NCI-H1417 (cell line): Measurements from ENCODE around the gene SELP.

ENCODE experiments used
- DNase-seq, 3 experiments: peaks; one replicate each; lab custom pipeline; 2025; lab: John Stamatoyannopoulos, UW

The SELP gene

DNA sequence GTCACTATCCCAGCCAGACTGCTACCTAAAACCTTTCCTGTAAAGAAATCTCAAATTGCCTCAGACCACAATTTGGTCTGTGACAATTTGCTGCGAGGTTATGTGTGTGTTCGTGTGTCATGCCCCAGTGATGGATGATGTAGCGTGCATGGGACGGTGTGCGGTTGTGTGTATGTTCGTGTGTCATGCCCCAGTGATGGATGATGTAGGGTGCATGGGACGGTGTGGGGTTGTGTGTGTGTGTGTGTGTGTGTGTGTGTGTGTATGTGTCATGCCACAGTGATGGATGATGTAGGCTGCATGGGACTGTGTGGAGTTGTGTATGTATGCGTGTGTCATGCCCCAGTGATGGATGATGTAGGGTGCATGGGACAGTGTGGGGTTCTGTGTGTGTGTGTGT lies 9.4 kb downstream of the SELP start:
- DNase-seq = no peak

DNA sequence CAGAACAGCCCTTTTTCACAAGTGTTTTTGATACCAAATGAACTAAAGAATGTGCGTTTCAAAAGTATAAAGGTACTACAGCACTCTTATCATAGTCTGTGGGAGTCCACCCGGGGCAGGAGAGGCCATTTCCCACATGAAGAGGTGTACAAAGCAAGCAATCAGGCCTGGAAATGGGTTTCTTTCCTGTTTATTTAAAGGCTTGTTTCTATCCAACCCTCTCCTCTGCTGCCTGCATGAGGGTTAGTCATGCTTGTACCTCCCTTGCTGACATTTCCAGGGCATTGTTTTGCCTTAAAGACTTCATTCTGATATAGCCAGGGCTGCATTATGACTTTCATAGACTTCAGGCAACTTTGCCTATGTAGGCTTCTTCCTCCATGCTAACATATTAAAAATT lies 11.6 kb downstream of the SELP start:
- no peak for DNase-seq

DNA sequence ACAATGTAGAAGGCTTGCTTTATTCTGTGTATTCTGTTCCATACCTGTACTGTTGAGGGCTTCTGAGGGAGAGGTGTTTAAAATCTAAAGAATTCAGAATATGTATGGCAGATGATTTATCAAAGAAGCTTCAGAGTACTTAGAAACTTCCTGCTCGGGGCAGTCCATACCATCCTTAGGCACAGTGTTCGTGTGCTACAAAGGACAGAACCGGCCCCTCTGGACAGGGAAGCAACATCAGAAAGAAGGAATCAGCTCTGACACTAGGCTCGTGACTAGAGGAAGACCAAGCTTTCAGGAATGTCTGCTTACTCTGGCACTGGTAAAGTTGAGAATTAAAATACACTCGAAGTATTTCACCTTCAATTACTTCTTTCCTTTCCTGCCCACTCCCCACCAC lies 14.1 kb downstream of the SELP start:
- no peak for DNase-seq

DNA sequence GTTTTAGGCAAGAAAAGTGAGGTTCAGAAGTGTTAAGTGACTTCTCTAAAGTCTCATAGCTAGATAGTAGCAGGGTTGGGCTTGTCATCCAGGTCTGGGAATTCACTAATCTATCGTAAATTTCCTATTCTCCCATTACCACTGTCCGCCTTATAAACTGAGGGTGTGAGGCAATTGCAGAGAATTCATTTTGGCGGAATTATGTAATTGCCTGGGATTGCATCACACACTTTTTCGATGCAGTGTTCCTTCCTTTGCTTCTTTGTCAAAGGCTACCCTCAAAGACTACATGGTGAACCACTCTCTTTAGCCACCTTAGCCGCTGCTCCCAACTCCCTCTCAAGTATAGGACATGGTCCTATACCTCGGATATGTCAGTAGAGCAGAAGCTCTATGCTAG lies 19.1 kb downstream of the SELP start:
- DNase-seq = no peak

DNA sequence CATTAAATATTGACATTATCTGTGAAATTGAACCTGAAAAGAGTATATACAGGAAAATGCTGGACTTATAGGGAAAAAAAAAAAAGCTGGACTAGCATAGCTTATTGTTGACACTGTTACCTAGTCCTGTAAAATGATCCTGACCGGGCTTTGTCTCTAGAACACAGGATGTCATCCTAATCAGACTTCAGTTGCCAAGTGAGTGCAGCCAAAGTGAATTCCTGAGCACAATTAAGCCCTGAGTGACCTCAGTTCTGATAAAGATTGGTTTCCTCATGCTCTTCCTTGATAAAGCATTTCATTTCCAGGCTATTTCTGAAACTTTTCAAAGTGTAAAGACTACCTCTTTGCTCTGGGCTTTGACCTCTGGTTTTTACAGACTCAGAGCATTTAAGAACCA lies 19.8 kb downstream of the SELP start:
- DNase-seq = no peak

DNA sequence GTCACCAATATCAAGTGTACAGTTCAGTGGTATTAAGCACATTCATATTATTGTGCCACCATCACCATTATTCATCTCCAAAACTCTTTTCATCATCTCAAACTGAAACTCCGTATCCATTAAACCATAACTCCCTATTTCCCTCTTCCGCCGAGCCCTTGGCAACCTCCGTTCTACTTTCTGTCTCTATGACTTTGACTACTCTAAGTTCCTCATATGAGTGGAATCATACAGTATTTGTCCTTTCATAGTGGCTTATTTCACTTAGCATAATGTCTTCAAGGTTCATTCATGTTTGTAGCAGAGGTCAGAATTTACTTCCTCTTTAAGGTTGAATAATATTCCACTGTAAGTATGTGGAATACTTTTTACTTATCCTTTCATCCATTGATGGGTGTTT lies 21.7 kb downstream of the SELP start:
- no peak for DNase-seq

DNA sequence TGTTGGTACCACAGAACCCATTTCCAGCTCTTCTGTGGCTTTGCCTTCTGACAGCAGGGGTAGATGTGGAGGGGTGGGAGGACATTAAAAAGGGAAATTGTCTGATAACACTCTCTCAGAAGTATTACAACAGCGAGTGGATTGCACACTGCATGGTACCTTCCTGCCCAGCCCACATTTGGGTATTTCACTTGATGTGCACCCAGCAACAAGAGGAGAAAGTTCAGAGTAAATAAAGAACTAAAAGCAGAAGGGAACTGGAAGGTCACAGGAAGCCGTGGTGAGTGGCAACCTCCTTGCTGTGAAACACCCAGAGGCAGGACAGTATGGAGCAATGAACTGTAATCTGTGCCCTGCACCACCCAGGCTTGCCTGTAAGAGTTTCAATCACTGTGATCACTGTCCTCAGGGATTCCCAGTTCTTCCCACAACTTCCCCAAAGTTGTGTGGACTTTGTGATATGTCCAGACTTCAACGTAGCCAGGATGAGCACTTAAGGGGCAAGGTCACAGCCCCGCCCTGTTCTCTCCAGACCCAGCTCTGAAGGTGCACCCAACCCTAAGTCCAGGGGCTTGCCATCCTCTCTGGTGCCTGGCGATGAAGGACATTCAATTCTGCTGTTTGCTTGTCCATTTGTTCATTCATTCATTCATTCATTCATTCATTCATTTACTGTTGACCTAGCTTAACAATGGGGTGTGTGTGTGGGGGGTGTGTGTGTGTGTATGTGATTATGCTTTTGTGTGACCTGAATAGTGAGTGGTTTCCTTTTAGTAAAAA lies 25.0 kb downstream of the SELP start:
- DNase-seq = no peak

DNA sequence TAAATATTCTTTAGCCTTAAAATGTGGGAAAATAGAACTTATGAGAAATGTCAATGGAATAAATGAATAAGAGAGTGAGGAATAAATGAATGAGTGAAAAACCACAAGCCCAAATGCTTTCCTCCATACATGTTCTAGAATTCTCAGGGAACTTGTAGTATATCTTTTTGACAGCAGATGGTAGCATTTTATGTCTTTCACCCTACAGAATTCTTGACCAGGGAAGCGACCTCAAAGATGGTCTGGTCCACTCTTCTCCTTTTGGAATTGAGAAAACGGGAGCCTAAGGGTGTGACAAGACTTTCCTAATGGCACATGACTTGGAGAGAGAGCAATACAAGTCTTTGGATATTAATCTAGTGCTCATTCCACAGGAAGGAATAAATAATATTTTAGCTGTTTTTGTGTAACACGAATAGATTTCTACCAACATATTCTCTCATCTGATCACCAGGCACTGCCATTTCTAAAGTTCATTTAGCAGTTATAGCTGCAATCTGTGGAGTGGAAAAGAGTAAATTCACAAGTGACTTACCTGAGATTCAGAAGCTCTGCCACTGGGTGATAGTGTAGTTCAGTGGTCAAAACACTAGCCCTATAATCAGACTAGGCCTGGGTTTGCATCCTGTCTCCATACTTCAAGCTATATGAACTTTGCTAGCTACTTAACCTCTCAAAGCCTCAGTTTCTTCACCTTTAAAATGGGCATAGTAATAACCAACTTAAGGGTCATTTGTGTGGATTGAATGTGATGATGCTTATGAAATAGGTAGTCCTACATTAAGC lies 28.6 kb downstream of the SELP start:
- DNase-seq = peak; percentile 6 to 66 (median 15)

DNA sequence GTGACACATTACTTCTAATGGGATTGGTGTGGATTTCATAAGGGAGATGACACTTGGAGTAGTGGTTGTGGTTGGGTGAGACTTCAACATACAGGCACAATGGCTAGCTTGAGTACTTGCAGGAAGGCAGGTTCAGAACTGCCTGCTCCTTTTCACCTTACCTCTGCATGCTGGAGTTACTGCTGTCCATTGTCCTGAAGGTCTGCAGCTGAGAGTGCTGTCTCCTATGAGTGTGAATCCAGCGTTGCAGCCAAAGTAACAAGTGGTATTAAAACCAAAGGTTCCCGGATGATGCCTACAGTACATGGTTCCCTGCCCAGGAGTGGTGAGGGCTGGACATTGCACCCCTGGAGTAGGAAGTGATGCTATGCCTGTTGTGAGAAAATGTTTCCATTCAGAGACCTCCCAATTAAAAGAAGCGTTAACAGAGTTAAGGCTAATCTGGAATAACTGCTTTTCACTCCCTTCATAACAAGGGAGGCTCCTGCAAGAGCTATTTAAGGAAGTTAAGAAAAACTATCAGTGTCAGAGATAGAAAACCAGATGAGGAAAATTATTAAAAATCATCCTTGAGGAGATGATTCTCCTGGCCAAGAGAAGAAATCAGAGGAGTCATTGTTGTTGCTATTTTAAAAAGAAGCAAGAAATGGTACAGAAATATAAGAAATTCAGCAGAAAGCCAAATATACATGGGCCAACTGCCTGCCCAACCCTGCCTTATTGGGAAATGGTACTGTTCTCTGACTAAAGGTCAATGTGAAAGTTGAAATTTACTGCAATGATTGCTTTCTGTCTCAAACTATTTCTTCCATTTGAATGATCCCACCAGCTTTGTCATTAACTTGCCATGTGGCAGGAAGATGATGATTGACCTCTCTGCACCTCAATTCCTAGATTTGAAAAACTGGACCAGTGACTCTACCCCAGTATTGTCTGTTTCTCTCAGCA lies 33.9 kb downstream of the SELP start:
- peak in 1 of 3 experiments; percentile 7 for DNase-seq

DNA sequence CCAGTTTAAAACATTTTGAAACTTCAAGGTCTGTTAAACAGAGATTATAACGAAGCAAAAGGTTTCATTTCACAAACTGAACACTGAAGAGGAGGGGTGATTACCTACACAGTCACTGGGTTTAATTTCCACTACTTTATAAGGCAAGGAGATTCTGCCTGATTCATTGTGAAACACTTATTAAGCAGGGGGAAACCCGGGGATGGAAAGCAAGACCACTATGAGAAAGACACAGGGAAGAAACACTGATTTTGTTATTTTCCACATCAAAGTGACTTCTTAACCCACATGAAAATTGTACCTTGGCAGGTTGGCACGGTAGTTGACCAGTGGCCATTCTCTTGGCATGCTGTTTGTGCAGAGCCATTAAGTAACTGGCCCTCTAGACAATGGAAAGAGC lies 35.5 kb downstream of the SELP start:
- DNase-seq = no peak

DNA sequence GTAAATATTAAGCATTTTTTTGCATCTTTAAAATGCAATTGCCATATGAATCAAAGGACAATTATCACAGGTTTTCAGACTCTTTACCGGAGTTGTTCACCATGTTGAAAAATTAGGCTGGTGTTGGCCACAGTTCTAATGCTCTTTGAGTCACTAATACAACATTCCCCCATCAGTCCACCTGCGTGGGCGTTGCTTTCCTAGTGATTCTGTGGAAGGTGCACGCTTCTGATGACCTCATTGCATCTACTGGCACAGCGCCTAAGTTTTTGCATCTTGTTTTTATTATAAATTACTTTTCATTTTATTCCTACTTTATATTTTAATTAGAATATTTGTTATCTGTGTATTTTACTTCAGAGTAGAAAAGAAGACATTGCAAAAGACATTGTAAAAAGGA lies 39.0 kb downstream of the SELP start:
- DNase-seq = no peak

DNA sequence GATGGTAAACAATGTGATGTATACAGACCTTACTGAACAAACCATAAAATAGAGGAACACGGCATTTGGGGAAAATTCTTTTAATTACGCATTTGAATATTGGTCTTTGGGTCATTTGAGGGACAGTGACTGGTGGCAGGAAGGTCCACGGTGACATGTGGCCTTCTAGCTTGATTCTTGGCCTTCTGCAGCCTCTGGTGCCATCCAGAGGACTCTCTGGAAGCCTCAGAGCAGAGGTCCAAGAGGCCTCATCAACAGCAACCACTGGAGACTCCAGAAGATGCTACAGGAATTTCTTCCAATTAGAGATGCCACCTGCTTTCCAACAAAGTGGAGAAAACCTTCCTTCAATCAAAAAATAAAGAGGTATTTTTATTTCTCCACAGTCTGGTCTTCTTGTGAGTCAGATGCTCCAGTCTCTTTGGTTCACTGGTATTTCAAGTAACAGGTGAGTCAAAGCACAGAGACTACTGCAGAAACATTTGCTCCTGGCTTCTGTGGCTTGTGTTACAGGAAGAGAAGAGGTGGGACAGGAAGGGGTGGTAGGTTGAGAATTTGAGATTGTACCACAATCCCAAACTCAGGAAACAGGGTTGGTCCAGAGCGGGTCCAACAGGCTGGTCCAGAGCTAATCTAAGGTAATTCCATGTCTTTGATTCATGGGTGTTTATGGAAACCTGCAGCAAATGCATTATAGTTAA lies 41.0 kb downstream of the SELP start:
- DNase-seq = no peak

DNA sequence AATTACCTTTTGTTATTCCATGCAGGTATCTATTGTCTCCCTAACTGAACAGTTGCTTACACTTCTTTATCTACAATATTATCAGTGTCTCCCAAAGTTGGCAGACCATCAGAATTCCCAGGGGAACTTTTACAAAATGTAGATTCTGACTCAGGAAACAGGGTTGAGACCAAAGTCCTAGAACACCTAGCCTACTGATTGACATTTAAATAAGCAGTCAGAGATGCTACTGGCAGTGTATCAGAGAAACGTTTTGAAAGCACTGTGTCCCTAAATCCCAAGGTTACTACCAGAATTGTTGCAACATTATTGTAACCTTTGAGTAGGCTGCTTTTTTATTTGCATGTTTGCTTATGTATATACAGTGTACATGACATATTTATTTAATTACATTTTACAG lies 41.8 kb downstream of the SELP start:
- DNase-seq = no peak

DNA sequence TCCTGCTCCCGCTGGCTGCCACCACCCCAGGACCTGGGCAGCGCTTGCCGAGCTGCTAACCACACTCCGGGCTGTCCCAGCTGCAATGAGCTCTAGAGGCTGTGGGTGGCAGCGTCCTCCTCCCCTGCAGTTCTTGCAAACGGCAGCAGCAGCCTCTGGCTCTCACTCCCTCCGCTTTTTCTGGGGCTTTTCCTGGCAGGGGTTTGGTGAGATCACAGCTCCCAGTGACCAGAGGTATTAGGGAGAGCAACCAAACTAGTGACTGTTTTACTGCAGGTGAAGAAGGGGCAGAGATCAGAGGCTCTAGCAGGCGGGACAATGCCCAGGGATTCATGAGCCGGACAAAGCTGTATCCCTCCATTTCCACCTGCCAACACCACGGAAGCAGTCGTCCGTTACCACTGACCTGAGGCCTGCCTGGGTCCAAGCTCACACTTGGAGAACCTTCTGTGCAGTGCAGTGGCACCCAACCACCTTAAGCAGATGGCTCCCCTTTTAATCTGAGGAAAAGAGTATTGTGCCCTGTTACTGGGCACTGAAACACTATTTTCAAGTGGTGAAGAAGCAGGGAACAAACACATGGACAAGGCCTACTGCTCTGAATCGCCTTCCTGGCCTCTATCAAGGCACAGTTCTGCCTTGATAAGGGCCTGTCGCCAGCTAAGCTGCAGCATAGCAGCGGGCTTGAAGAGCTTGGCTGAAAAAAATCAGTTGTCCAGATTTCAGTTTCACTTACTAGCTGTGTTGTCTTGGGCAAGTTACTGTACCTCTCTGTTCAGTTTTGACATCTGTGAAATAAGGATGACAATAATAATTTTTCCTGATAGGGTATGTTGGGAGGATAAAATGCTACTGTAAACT lies 43.3 kb downstream of the SELP start, which contains the start of gene F5:
Gene F5 (minus strand): TSS at position 87 of the 861 bp plus-strand sequence. CDS start 95 bp downstream, outside the sequence.
- DNase-seq = peak; percentile 10 to 74 (median 54)

DNA sequence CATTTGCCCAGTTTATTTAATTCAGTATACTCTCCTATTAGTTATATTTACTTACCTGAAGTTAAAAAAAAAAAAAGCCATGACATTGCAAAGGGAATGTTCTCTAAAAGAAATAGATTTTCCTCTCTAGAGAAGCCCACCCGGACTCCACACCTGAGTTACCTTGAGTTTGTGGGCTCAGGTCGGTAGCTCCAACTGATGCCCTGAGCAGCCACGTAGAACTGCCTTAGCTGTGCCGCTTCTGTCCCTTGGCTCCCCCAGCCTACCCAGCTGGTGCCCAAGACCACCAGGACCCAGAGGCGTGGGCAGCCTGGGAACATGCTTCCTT lies 43.9 kb downstream of the SELP start:
- DNase-seq = no peak

DNA sequence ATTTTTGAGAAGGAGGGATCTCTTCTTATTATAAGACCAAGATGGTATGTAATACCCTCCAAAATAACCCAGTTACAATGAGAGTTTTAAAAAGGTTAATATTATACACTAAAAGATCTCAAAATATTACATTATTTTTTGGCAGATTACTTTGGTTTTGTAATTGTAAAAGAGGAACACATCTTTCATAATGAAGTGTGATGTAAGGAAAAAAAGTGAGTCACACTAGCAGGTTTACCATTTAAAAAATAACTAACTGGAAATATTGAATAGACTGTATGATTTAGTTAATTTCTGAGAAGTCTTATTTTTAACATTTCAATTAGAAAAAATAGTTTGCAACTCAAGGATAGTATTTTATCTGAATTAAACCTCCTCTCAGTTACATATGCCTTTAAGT lies 44.7 kb downstream of the SELP start:
- DNase-seq = no peak

DNA sequence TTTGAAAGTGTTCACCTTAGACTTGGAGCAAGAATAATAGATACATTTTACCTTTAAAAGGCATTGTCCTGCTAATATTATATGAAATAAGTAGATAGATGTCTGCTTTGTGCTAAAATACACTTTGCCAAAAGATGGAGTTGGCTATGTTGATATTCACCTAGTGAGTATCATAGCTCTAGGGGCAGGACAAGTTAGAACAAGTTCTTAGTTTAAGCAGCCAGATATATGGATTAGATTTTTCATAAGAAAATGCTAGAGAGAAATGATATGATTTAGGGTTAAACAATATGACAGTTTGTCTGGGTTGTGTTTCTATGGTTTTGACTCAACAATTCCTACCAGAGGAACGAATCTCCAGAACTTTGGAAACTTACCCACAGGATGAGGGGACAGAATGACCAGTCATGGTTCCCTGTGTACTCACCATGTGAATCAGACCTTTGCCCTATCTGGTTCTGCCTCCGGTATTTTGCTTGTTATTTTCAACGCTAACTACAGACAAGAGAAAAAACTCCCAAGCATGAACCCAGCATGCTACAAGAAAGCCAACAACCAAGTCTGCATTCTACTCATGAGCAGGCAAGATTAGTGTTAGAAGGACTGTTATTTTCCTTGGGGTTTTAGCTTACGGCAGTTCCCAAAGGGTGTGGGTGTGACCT lies 45.3 kb downstream of the SELP start:
- no peak for DNase-seq

DNA sequence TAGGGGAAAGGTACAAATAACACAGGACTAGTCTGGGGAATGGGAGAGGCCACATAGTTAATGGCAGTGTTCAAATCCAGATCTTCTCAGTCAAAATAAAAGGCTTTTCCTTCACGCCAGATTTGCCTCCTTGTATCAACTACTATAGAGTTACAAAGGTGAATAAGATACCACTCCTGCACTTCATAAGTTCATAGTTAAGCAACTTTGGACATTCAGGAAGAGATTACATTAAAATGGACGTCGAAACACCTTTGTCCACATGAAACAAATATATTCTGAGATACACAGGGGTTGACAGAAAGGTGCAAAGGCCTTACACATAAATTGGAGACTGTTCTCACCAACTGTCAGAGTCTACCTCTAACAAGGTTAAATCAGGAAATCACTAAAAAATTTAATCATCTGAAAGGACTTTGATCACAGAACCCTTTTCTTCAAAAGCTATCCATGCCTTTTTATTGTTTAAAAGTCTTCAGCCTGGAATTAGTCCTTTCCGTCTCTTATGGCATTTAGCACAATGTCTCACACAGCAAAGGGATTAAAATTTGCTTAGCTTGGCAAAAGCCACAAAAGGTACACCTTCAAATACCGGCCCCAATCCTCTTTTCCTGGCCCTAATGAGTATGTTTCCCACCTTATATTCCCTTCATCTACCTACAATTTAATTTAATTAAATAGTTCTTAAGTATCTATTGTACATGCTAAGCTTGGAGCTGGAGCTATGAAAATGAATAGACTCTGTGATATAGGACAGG lies 51.8 kb downstream of the SELP start:
- DNase-seq = no peak

DNA sequence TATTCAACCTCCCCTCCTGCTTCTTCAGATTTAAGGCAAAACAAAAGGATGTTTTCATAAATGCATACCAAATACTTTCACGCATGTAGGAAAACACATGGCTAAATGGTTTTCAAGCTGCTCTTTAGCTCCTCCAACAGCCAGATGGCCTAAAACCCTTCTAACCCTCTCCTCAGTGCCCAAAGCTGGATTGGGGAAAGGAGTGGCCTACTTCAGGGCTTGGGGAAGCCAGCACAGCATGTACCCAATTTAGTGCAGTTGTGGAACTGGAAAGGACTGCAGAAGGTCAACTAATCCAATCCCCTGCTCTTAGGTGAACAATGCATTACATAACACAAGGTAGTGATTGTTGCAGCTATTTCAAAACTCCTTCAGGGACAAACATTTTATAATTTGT lies 53.0 kb downstream of the SELP start:
- DNase-seq = no peak
